GM23248 (cell line): ENCODE measurements around the gene ST6GALNAC4.

Experiments
- EZH2 ChIP-seq: fragments of 200-600 bp; sonication (generic); IDR thresholded peaks from 2 replicates; pipeline ENCODE4 v1.6.1; 2018; ENCODE audit warnings: antibody characterized with exemption, mild to moderate bottlenecking; ENCODE audit not compliant: insufficient read depth, poor library complexity, severe bottlenecking
- EZH2phosphoT487 ChIP-seq: fragments of 200-600 bp; sonication (generic); IDR thresholded peaks from 2 replicates; pipeline ENCODE4 v1.6.1; 2018; ENCODE audit warnings: antibody characterized with exemption, moderate library complexity, mild to moderate bottlenecking, low read depth; ENCODE audit not compliant: insufficient read depth

- no peak for TF ChIP-seq EZH2
- no peak for TF ChIP-seq EZH2phosphoT487
These were observed 1.5 kb downstream of the ST6GALNAC4 start for GRCh38 chr9:127915325-127915752.
